IMR-90 (cell line): ENCODE data around the gene PLEKHG7. TPM values are rescaled to one million over a fixed set of nuclear protein-coding genes. Genes with fewer than 3 reads are reported as not detected.

Source experiments
- ATAC-seq: fragments of 200-7000 bp; cut with Tn5 transposase; 2 replicates; pipeline ENCODE4 v1.9.1; 2020; ENCODE audit warnings: low read depth, mild to moderate bottlenecking, moderate library complexity
- BruUV-seq: library from RNA; stranded (reverse); fragments of 400-500 nt; replicated peaks from 2 replicates; lab custom pipeline; 2021; lab: Mats Ljungman, UMichigan
- CTCF ChIA-PET: fragments of 300-600 bp; formaldehyde crosslinking; extraction: SDS; loops from one replicate; lab custom pipeline; 2021; ENCODE audit warnings: antibody characterized with exemption; lab: Yijun Ruan, JAX
- POLR2A ChIA-PET: fragments of 300-600 bp; sonication (Branson Sonifier 250); formaldehyde crosslinking; loops from one replicate; lab custom pipeline; 2022; ENCODE audit warnings: antibody characterized with exemption; ENCODE audit not compliant: unreplicated experiment; lab: Charles Lee
- DNase-seq: peaks from one replicate; pipeline ENCODE4 v3.0.0; 2013
- H2AFZ ChIP-seq: replicated peaks from 2 replicates; pipeline ENCODE3; 2013; ENCODE audit warnings: low read length, mild to moderate bottlenecking; ENCODE audit not compliant: poor library complexity
- H2AK5ac ChIP-seq: 2 replicates; pipeline ENCODE4 v1.6.1; 2013; ENCODE audit warnings: low read depth, low read length, inconsistent platforms
- H2AK9ac ChIP-seq: replicated peaks from 2 replicates; pipeline ENCODE3; 2013; ENCODE audit warnings: mild to moderate bottlenecking, low read depth, low read length, moderate library complexity; ENCODE audit not compliant: poor library complexity
- H2BK120ac ChIP-seq: 2 replicates; pipeline ENCODE4 v1.6.1; 2013; ENCODE audit warnings: low read depth, low read length, inconsistent platforms
- H2BK15ac ChIP-seq: 3 replicates; pipeline ENCODE4 v1.6.1; 2013; ENCODE audit warnings: low read depth, low read length, inconsistent platforms
- H2BK20ac ChIP-seq: 2 replicates; pipeline ENCODE4 v1.6.1; 2013; ENCODE audit warnings: low read depth, mild to moderate bottlenecking, inconsistent platforms, low read length, moderate library complexity
- H2BK5ac ChIP-seq: 2 replicates; pipeline ENCODE4 v1.6.1; 2013; ENCODE audit warnings: mild to moderate bottlenecking, low read depth, low read length, inconsistent platforms; ENCODE audit not compliant: poor library complexity, severe bottlenecking
- H3K14ac ChIP-seq: replicated peaks from 2 replicates; pipeline ENCODE4 v1.6.1; 2013; ENCODE audit warnings: low read depth, low read length, inconsistent platforms
- H3K18ac ChIP-seq: 2 replicates; pipeline ENCODE4 v1.6.1; 2013; ENCODE audit warnings: low read depth, low read length, control low read depth
- H3K23ac ChIP-seq: 2 replicates; pipeline ENCODE4 v1.6.1; 2013; ENCODE audit warnings: low read depth, low read length, inconsistent platforms
- H3K27ac ChIP-seq: 2 replicates; pipeline ENCODE4 v1.5.1; 2013; ENCODE audit warnings: mild to moderate bottlenecking, control low read depth, low read length; ENCODE audit not compliant: insufficient read depth
- H3K27me3 ChIP-seq: 2 replicates; pipeline ENCODE4 v1.6.1; 2013; ENCODE audit warnings: low read length; ENCODE audit not compliant: control insufficient read depth, insufficient read depth
- H3K36me3 ChIP-seq: 2 replicates; pipeline ENCODE4 v1.6.1; 2013; ENCODE audit warnings: low read length, mixed read lengths; ENCODE audit not compliant: control insufficient read depth, insufficient read depth
- H3K4ac ChIP-seq: 2 replicates; pipeline ENCODE4 v1.6.1; 2013; ENCODE audit warnings: low read depth, low read length, inconsistent platforms
- H3K4me1 ChIP-seq: 2 replicates; pipeline ENCODE4 v1.6.1; 2013; ENCODE audit warnings: low read length, mixed read lengths; ENCODE audit not compliant: control insufficient read depth, insufficient read depth
- H3K4me2 ChIP-seq: 2 replicates; pipeline ENCODE4 v1.6.1; 2013; ENCODE audit warnings: low read depth, mild to moderate bottlenecking, control low read depth, low read length, moderate library complexity
- H3K4me3 ChIP-seq: 2 replicates; pipeline ENCODE4 v1.5.1; 2013; ENCODE audit warnings: low read depth, mild to moderate bottlenecking, control low read depth, low read length, moderate library complexity; ENCODE audit not compliant: insufficient read depth
- H3K56ac ChIP-seq: 2 replicates; pipeline ENCODE4 v1.6.1; 2013; ENCODE audit warnings: low read length, inconsistent platforms; ENCODE audit not compliant: insufficient read depth; ENCODE audit errors: extremely low read depth
- H3K79me1 ChIP-seq, 2 experiments: 2 replicates each; pipeline ENCODE4 v1.6.1; 2013; ENCODE audit warnings: low read length in 2 of 2, inconsistent platforms in 1 of 2, low read depth in 1 of 2
- H3K9ac ChIP-seq: 2 replicates; pipeline ENCODE4 v1.6.1; 2013; ENCODE audit warnings: low read depth, low read length, control low read depth
- H3K9me1 ChIP-seq: 2 replicates; pipeline ENCODE4 v1.6.1; 2013; ENCODE audit warnings: low read length, inconsistent platforms; ENCODE audit not compliant: insufficient read depth
- H3K9me3 ChIP-seq: 2 replicates; pipeline ENCODE4 v1.6.1; 2013; ENCODE audit warnings: low read length; ENCODE audit not compliant: control insufficient read depth, insufficient read depth
- H4K20me1 ChIP-seq: 2 replicates; pipeline ENCODE4 v1.6.1; 2013; ENCODE audit warnings: low read length, inconsistent platforms; ENCODE audit not compliant: insufficient read depth
- H4K5ac ChIP-seq: 2 replicates; pipeline ENCODE4 v1.6.1; 2013; ENCODE audit warnings: mild to moderate bottlenecking, low read depth, low read length, control low read depth
- H4K8ac ChIP-seq, 2 experiments: 2 replicates each; pipeline ENCODE4 v1.6.1; 2013; ENCODE audit warnings: low read depth in 2 of 2, low read length in 2 of 2, control low read depth in 1 of 2, inconsistent platforms in 1 of 2
- H4K91ac ChIP-seq: 2 replicates; pipeline ENCODE4 v1.6.1; 2013; ENCODE audit warnings: low read depth, low read length, inconsistent platforms; ENCODE audit not compliant: insufficient read depth
- BHLHE40 ChIP-seq: fragments of 150-350 bp; IDR thresholded peaks from 2 replicates; pipeline ENCODE4 v1.6.1; 2016; ENCODE audit warnings: mild to moderate bottlenecking, low read depth, low read length
- CEBPB ChIP-seq: IDR thresholded peaks from 2 replicates; pipeline ENCODE4 v1.6.1; 2012; ENCODE audit warnings: low read depth, low read length, improper control_type of control experiment
- CHD1 ChIP-seq: IDR thresholded peaks from 2 replicates; pipeline ENCODE4 v1.6.1; 2012; ENCODE audit warnings: low read depth, low read length, improper control_type of control experiment
- FOS ChIP-seq: fragments of 150-350 bp; IDR thresholded peaks from 2 replicates; pipeline ENCODE4 v1.6.1; 2016; ENCODE audit warnings: low read depth, low read length
- MAFK ChIP-seq: IDR thresholded peaks from 2 replicates; pipeline ENCODE4 v1.6.1; 2012; ENCODE audit warnings: low read depth, low read length, improper control_type of control experiment
- MAZ ChIP-seq: IDR thresholded peaks from 2 replicates; pipeline ENCODE4 v1.6.1; 2012; ENCODE audit warnings: low read depth, mild to moderate bottlenecking, low read length, improper control_type of control experiment, moderate library complexity, borderline replicate concordance
- MXI1 ChIP-seq: IDR thresholded peaks from 2 replicates; pipeline ENCODE4 v1.6.1; 2012; ENCODE audit warnings: low read depth, mild to moderate bottlenecking, low read length, moderate library complexity, borderline replicate concordance
- POLR2A ChIP-seq: IDR thresholded peaks from 2 replicates; pipeline ENCODE4 v1.6.1; 2012; ENCODE audit warnings: mild to moderate bottlenecking, low read depth, low read length
- RAD21 ChIP-seq: IDR thresholded peaks from 2 replicates; pipeline ENCODE4 v1.6.1; 2012; ENCODE audit warnings: low read length, improper control_type of control experiment
- RCOR1 ChIP-seq: IDR thresholded peaks from 2 replicates; pipeline ENCODE4 v1.6.1; 2012; ENCODE audit warnings: mild to moderate bottlenecking, low read length, improper control_type of control experiment; ENCODE audit not compliant: insufficient replicate concordance
- RFX5 ChIP-seq: IDR thresholded peaks from 2 replicates; pipeline ENCODE4 v1.8.0; 2012; ENCODE audit warnings: low read depth, mild to moderate bottlenecking, low read length, moderate library complexity
- SMC3 ChIP-seq: fragments of 150-350 bp; IDR thresholded peaks from 2 replicates; pipeline ENCODE4 v1.6.1; 2016; ENCODE audit warnings: low read depth, mild to moderate bottlenecking, antibody characterized with exemption, low read length, moderate library complexity
- WGBS, 2 experiments: methylation state at CpG; one replicate each; pipeline versions ENCODE4 v1.1.5 to v1.1.7; 2013; ENCODE audit warnings: missing lambda C conversion rate in 2 of 2; ENCODE audit not compliant: insufficient read length in 1 of 2; ENCODE audit errors: extremely low coverage in 2 of 2; 5-methylcytosine and 5-hydroxymethylcytosine counted together
- dilution Hi-C: fragments of 300-500 bp; cut with HindIII; formaldehyde crosslinking; loops from one replicate; pipeline ENCODE4 v1.14.3; 2018; ENCODE audit warnings: low sequenced_read_pairs; ENCODE audit not compliant: unreplicated experiment
- in situ Hi-C: fragments of 300-500 bp; cut with MboI; formaldehyde crosslinking; loops from 3 replicates; pipeline ENCODE4 v1.14.3; 2019; ENCODE audit warnings: low sequenced_read_pairs, inconsistent platforms, mixed read lengths
- intact Hi-C: fragments of 100-400 bp; cut with micrococcal nuclease; formaldehyde crosslinking; loops from 2 replicates; pipeline ENCODE4 v1.10.0; 2022
- polyA plus RNA-seq, 3 experiments: library from polyadenylated mRNA; depleted of rRNA; stranded (reverse); fragments of >200 nt; gene quantifications; 2 replicates each; pipeline ENCODE4 v1.2.3, GENCODE V29; 2012; ENCODE audit warnings: low replicate concordance in 1 of 3
- total RNA-seq: library from RNA; depleted of rRNA; stranded (reverse); fragments of >200 nt; gene quantifications from 2 replicates; pipeline ENCODE4 v1.2.3, GENCODE V29; 2012
- TF ChIP-seq, protein P1 (sequence below): conservative IDR thresholded peaks from 2 replicates; pipeline ENCODE4 v1.5.1; 2012; ENCODE audit warnings: mild to moderate bottlenecking, low read depth, low read length, improper control_type of control experiment
- TF ChIP-seq, protein P2 (sequence below): fragments of 150-350 bp; IDR thresholded peaks from 2 replicates; pipeline ENCODE4 v1.6.1; 2017; ENCODE audit warnings: mild to moderate bottlenecking, antibody characterized with exemption, low read length, low read depth
- TF ChIP-seq, protein P3 (sequence below): fragments of 150-350 bp; IDR thresholded peaks from 2 replicates; pipeline ENCODE4 v1.6.1; 2016; ENCODE audit warnings: low read depth, mild to moderate bottlenecking, low read length, moderate library complexity, borderline replicate concordance

PLEKHG7 gene
- total and polyA plus RNA-seq, 2 of the 4 experiments (the other 2 are of a cell fraction): not detected

DNA sequence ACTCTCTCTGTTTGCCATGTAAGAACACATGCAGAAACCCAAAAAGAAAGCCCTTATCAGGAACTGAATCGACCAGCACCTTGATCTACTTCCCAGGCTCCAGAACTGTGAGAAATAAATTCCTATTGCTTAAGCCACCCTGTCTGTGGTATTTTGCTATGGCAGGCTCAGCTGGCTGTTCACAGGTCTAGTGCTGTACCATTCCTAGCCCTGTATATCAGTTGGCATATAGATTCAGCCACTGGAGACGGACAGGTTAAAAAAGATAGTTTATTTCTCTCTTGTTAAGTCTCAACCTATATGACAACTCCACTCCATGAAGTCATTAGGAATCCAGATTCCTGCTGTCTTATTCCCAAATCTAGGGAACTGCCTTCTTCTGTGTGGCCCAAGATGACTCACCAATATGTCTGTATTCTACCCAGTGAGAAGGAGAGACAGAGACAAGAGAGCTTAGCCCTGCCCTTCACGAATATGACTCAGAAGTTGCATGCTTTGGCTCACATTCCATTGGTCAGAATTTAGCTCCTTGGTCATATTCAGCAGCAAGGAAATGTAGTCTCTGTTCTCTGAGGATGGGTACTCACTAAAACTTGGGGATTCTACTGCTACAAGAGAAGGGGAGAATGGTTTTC is 57.0 kb downstream of the PLEKHG7 start:
- WGBS, 2 experiments: no CpG with 5 or more reads among the region's 3 CpGs
- H3K23ac ChIP-seq: no peak overlapping the region
- no TSS peak for BruUV-seq
- no peak overlapping the region for H4K8ac ChIP-seq
- no peak overlapping the region; the same call in 1 of the 2 replicates for H3K18ac ChIP-seq
- H2BK120ac ChIP-seq: peak overlapping the region; percentile 4
- H4K91ac ChIP-seq: no peak overlapping the region
- no peak overlapping the region for H2AFZ ChIP-seq
- ChIA-PET CTCF (interaction anchor here (0.6 kb wide), 1 partner anchor 1186 kb away, joined by 6 read pairs; no protein-coding TSS in a partner anchor), POLR2A (no interaction called here)
- no peak overlapping the region for H3K4me3 ChIP-seq
- peak; percentile 95 for ATAC-seq
- no peak overlapping the region for H3K56ac ChIP-seq
- H3K27ac ChIP-seq: no peak overlapping the region
- no peaks in the 10 kb centered on the region for H4K20me1 ChIP-seq
- H4K5ac ChIP-seq: no peak overlapping the region
- H3K14ac ChIP-seq: no peak overlapping the region; the same call in 1 of the 2 replicates
- in situ Hi-C loops: no loop called here
- H2BK5ac ChIP-seq: peak overlapping the region; percentile 3
- H3K9ac ChIP-seq: no peak overlapping the region
- peak overlapping the region; percentile 17; the same call in 1 of the 2 replicates for H2BK20ac ChIP-seq
- intact Hi-C loops: no loop called here
- no peaks in the 10 kb centered on the region for H3K36me3 ChIP-seq
- DNase-seq: peak; percentile 97
- H2AK5ac ChIP-seq: no peak overlapping the region
- H2BK15ac ChIP-seq: peak overlapping the region; percentile 13; the same call in 1 of the 3 replicates
- 0 out of 2 replicates have a peak overlapping the region, but pooled peaks have one; percentile 0 for H3K4ac ChIP-seq
- no peak overlapping the region for H2AK9ac ChIP-seq
- no peaks in the 10 kb centered on the region; the same call in 1 of the 2 replicates for H3K4me1 ChIP-seq
- no peaks in the 10 kb centered on the region for H3K27me3 ChIP-seq
- H3K9me1 ChIP-seq: 0 out of 2 replicates have a peak, but pooled peaks cover 1% of the 10 kb centered on the region
- no peak overlapping the region; the same call in 1 of the 2 replicates for H3K4me2 ChIP-seq
- H3K9me3 ChIP-seq: no peaks in the 10 kb centered on the region
- no peaks in the 10 kb centered on the region for H3K79me1 ChIP-seq
- dilution Hi-C loops: no loop called here
- TF ChIP-seq SMC3 (no peak), POLR2A (no peak), MAZ (no peak), RAD21 (no peak), RCOR1 (no peak), RFX5 (no peak), FOS (peak; percentile 96), CHD1 (no peak), MAFK (no peak), MXI1 (no peak), BHLHE40 (0 out of 2 replicates have a peak, but pooled peaks have one; percentile 36), CEBPB (peak; percentile 64)
- TF ChIP-seq, protein P1, sequence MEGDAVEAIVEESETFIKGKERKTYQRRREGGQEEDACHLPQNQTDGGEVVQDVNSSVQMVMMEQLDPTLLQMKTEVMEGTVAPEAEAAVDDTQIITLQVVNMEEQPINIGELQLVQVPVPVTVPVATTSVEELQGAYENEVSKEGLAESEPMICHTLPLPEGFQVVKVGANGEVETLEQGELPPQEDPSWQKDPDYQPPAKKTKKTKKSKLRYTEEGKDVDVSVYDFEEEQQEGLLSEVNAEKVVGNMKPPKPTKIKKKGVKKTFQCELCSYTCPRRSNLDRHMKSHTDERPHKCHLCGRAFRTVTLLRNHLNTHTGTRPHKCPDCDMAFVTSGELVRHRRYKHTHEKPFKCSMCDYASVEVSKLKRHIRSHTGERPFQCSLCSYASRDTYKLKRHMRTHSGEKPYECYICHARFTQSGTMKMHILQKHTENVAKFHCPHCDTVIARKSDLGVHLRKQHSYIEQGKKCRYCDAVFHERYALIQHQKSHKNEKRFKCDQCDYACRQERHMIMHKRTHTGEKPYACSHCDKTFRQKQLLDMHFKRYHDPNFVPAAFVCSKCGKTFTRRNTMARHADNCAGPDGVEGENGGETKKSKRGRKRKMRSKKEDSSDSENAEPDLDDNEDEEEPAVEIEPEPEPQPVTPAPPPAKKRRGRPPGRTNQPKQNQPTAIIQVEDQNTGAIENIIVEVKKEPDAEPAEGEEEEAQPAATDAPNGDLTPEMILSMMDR: no peak
- TF ChIP-seq, protein P2, sequence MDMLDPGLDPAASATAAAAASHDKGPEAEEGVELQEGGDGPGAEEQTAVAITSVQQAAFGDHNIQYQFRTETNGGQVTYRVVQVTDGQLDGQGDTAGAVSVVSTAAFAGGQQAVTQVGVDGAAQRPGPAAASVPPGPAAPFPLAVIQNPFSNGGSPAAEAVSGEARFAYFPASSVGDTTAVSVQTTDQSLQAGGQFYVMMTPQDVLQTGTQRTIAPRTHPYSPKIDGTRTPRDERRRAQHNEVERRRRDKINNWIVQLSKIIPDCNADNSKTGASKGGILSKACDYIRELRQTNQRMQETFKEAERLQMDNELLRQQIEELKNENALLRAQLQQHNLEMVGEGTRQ: no peak
- TF ChIP-seq, protein P3, sequence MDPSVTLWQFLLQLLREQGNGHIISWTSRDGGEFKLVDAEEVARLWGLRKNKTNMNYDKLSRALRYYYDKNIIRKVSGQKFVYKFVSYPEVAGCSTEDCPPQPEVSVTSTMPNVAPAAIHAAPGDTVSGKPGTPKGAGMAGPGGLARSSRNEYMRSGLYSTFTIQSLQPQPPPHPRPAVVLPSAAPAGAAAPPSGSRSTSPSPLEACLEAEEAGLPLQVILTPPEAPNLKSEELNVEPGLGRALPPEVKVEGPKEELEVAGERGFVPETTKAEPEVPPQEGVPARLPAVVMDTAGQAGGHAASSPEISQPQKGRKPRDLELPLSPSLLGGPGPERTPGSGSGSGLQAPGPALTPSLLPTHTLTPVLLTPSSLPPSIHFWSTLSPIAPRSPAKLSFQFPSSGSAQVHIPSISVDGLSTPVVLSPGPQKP: no peak
